ENCODE measurements around the gene CDNF.

Gene CDNF

GRCh38 chr10:14837757-14838581 is at the start of gene CDNF, which contains the start of the genes HSPA14 and MSANTD7:
CDNF (minus strand) TSS chr10:14838037; CDS start chr10:14837946, 91 bp downstream.
HSPA14 (plus strand) TSS chr10:14838306; CDS start chr10:14838403, 97 bp downstream.
MSANTD7 (plus strand) TSS chr10:14838306; CDS start chr10:14842285, 3,979 bp downstream.
- no peak for TF ChIP-seq CTCF (conservative IDR thresholded peaks at IDR 0.05)
- peak within 1 kb of the TSS; percentile 93 for H3K27ac ChIP-seq

- no peak overlapping the region for H3K27ac ChIP-seq
- TF ChIP-seq CTCF (conservative IDR thresholded peaks at IDR 0.05), result no peak
Observed at GRCh38 chr10:14884082-14884481, 46.2 kb upstream of the CDNF start.

DNA sequence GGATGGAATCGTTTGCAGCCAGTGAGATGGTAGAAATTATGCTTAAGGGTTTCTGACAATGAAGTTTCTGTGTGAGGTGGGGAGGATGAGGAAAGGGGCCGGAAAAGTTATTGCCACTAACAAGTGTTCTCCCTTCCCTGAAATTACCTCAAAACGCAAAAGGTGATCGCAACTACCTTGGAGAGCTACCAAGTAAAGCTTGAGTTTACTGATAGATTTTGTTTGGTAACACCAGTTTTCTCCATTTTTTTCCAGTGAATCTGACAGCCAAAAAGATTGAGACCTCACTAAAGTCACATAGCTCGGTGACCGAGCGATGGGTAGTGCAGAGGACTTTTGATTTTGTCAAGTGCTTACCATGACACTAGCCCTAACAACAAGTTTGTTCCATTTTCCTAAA is 42.4 kb upstream of the CDNF start:
- peak overlapping the region; percentile 92; the same call in 1 of the 2 replicates for H3K27ac ChIP-seq
- TF ChIP-seq CTCF (conservative IDR thresholded peaks at IDR 0.05), result no peak

GRCh38 chr10:14879928-14880193 is 42.0 kb upstream of the CDNF start:
- no peak for TF ChIP-seq CTCF (conservative IDR thresholded peaks at IDR 0.05)
- H3K27ac ChIP-seq, result peak overlapping the region; percentile 92

GRCh38 chr10:14879124-14879927 is 41.5 kb upstream of the CDNF start:
- no peak for TF ChIP-seq CTCF (conservative IDR thresholded peaks at IDR 0.05)
- H3K27ac ChIP-seq, result peak overlapping the region; percentile 92

DNA sequence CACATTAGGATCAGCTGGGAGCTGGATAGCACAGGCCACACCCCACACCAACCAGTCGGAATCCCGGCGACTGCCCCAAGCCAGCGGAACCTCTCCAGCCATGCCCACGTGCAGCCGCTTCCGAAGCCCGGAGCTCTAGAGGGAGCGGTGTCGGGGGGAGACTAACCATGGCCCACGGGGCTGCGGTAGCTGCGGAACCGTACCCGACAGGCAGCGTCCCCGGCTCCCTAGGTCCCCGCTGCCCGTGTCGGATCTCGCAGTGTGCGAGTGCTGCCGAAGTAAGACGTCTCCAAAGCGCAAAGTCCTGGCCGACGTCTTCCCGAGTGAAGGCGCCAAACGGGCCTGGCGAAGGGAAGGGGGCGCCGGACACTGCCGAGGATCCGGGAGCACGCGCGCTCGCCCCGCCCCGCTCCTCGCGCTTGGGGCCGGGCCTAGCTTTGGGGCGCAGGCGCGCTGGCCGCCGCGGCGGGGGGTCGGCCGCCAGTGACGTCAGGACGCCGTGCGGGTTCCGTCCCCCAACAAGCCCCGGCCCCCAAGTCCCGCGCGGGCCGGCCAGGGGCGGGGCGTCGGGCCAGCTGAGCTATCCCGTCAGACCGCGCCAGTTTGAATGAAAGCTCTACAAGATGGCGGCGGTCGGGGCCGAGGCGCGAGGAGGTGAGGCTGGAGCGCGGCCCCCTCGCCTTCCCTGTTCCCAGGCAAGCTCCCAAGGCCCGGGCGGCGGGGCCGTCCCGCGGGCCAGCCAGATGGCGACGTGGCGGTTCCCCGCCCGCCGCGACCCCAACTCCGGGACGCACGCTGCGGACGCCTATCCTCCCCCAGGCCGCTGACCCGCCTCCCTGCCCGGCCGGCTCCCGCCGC is 40.7 kb upstream of the CDNF start, which contains the start of gene SUV39H2:
Gene SUV39H2 (plus strand): TSS at position 601 of the 858 bp plus-strand sequence. CDS start 23 bp downstream, at position 624.
- TF ChIP-seq CTCF (conservative IDR thresholded peaks at IDR 0.05), result no peak
- H3K27ac ChIP-seq, result peak within 1 kb of the TSS; percentile 92
